Skin of body (tissue), 2 donors: ENCODE results near the gene MXD1. TPM values are rescaled to one million over a fixed set of nuclear protein-coding genes. Genes with fewer than 3 reads are reported as not detected.
"Not testable (repeated sequence)": the region's sequence is repeated elsewhere in the genome, so short reads cannot be mapped to it uniquely, and the experiment has no call there.

ENCODE experiments used
- DNase-seq: peaks from one replicate; lab custom pipeline; 2025; lab: John Stamatoyannopoulos, UW
- total RNA-seq: library from RNA; depleted of rRNA; stranded (reverse); fragments of >200 nt; gene quantifications from one replicate; pipeline ENCODE4 v1.2.3, GENCODE V29; 2014

MXD1 gene
- total RNA-seq = 29.5 TPM

DNA sequence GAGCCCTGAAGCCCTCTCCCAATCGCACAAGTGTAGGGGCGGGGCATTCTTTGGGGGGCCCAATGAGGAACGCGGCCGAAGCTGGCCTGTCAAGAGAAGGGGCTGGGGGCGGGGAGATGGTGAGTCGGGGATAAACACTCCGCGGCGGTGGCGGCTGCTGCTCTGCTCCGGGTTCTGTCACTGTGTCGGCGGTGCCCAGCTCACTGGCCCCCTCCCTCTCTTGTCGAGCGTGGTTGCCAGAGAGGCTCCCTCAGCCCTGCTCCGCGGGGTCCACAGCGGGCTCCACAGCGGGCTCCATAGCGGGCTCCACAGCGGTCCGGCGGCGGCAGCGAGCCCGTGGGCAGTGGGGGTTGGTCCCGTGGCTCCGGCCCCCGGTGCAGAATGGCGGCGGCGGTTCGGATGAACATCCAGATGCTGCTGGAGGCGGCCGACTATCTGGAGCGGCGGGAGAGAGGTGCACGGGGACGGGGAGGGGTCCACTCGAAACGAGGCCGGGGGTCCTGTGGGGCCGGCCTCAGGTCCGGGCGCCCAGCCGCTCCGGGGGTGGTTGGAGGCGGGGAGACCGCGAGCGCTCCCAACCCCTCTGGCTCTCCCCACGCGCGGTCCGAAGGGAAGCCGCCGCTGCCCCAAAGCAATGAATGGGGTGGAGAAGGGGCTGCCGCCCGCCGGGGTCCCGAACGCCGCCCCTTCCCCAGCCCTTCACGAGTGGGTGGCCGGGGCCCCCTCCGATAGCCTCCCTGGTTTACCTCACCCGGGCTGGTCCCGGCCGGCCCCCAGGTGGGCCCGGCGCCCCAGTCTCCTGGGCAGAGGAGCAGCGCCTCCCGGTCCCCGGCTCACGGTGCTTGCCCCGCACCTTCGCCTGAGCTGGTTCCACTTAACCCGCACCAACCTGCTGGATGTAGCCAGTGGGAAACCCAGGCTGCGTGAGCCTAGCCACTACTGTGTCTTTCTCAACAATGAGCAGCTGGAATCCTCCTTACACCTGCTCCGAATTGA, at the start of gene MXD1:
TSS of gene MXD1 (plus strand) at position 160 of the 996 bp plus-strand sequence. CDS start at position 382, 222 bp downstream.
- DNase-seq = no peak

DNA sequence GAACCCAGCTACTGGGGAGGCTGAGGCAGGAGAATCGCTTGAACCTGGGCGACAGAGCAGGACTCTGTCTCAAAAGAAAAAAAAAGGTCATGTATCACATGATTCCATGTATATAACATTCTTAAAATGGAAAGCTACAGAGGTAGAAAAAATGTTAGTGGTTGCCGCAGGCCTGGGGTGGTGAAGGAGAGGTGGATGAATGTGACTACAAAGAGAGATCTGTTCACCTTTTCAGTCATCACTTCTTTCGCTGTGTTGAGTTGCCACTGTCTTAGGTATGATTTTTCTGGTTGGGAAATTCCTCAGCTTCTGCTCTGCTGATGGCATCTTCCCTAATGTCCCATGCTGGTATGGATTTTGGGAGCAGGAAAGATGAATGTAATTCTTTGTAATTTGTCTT, 26.5 kb upstream of the MXD1 start:
- no peak for DNase-seq

DNA sequence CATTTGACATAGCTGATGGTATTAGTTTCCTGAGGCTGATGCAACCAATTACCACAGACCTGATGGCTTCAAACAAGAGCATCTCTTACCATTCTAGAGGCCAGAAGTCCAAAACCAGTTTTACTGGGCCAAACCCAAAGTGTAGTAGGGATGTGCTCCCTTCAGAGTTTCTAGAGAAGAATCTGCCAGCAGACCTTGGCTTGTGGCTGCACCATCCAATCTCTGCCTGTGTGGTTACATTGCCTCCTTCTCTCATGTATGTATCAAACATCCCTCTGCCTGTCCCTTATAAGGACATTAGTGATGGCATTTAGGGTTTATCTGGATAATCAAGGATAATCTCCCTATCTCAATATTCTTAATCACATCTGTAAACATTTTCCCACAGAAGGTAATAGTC, 25.6 kb upstream of the MXD1 start:
- no peak for DNase-seq

DNA sequence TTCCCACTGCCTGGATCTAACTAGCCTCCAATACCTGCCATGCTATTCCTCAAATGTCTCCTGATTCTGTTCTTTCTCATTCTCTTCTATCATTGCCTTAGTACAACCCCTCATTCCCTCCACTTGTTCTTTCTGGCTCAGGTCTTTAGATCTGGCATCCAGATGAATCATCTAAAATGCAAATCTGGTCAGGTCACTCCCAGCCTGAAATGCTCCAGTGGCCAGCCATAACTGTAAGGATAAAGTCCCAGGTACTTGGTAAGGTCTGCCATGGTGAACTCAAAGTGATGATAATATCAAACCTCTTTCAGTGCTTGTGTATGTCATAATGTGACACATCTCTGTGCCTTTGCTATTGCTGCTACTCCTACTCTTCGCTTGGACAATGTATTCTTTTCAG, 24.0 kb upstream of the MXD1 start:
- DNase-seq = no peak

GRCh38 chr2:69892838-69893424, 22.0 kb upstream of the MXD1 start:
- DNase-seq = not testable (repeated sequence)

DNA sequence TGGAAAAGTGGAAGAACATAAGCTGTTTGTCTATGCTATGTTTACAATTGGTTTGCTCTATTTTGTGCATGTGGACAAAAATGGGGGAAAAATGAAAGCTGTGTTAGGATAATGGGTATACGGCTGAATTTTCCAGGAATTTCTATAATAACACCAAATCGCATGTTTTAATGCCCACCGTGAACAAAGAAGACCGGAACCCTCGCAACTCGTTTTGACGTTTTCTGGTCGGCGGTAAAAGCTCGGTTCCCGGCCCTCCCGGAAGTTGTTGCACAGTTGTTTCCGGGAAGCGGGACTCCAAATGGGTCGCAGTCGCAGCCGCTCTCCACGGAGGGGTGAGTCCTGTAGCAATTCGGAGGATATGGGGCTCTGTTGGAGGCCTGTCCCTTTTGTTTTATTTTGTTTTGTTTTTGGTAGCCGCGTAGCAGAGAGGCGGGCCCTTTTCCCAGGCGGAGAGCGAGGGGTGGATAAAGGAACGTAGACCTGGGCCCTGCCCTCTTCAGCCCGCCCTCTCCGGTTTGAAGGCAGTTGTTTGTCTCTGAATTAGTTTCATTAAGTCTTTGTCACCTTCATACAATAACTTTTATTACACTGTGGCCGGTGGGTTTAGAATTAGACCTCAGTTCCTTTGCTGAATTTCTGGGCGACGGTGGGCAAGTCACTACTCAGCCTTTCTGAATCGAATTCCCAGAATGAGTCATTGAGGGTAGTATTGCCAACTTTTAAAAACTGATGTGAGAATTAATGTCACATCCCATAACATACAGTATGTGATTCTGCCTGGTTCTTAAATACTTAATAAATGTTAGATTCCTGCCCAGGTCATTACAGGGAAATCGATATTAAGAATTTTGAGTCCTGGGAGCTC, 21.0 kb upstream of the MXD1 start, which contains the start of gene SNRNP27:
TSS of gene SNRNP27 (plus strand) at position 273 of the 868 bp plus-strand sequence. CDS start at position 302, 29 bp downstream.
- DNase-seq = peak; percentile 79

GRCh38 chr2:69894737-69895136, 20.2 kb upstream of the MXD1 start:
- not testable (repeated sequence) for DNase-seq

DNA sequence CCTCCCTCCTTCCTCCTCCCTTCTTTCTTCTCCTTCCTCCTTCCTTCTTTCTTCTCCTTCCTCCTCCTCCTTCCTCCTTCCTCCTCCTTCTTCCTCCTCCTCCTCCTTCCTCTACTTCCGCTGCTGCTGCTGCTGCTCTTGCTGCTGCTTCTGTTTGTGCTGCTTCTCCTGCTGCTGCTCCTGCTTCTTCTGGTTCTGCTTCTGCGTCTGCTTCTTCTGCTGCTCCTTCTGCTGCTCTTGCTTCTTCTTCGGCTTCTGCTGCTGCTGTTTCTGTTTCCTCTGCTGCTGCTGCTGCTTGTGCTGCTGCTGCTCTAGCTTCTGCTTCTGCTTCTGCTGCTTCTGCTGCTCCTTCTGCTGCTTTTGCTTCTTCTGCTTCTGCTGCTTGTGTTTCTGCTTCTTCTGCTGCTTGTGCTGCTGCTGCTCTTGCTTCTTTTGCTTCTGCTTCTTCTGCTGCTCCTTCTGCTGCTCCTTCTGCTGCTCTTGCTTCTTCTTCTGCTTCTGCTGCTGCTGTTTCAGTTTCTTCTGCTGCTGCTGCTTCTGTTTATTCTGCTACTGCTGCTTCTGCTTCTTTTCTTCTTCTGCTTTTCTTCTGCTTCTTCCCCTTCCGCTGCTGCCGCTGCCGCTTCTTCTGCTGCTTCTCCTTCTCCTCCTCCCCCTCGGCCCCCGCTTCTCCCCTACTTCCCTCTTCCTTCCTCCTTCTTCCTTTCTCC, 12.5 kb upstream of the MXD1 start:
- no peak for DNase-seq

GRCh38 chr2:69907216-69907615, 7.7 kb upstream of the MXD1 start:
- DNase-seq = no peak

- DNase-seq = peak; percentile 62
Observed at GRCh38 chr2:69911985-69912563, 2.8 kb upstream of the MXD1 start.

GRCh38 chr2:69914164-69914949, 552 bp upstream of the MXD1 start:
- peak; percentile 100 for DNase-seq

DNA sequence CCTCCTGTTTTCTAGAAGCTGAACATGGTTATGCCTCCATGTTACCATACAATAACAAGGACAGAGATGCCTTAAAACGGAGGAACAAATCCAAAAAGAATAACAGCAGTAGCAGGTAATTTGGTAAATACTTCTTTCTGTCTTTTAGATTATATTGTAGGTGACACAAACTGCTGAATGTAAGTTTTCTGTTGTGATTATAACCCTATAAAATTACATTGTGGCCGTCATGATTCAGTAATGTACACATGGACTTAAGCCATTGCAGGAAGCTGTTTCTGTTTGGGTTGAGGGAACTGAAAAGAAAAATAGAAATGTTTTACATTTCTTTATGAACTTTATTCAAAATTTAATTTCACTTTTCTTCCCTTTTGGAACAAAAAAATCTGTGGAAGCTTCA, 1.2 kb downstream of the MXD1 start:
- DNase-seq = no peak

- no peak for DNase-seq
Observed at GRCh38 chr2:69917852-69918251, 2.9 kb downstream of the MXD1 start.

GRCh38 chr2:69918401-69918800, 3.5 kb downstream of the MXD1 start:
- no peak for DNase-seq

DNA sequence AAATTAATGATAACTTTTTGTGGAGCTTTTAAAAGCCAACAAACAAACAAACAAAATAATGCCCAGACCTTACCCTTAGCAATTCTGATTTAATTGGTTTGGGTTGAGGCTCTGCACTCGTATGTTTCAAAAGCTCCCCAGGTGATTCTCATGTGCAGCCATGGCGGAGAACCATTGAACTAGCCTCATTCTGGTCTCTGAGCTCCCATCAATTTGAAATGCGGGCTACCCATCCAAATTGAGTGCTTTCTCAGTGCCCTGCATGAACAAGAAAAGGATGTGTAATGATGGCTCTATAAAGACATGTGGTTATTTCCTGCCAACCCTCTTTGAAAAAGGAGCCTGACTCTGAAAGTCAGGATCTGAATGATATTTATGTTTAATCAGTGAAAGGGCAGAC, 8.2 kb downstream of the MXD1 start:
- DNase-seq = no peak

- no peak for DNase-seq
Observed at GRCh38 chr2:69926849-69927515, 12.1 kb downstream of the MXD1 start.

- DNase-seq = no peak
Observed at GRCh38 chr2:69931832-69932595, 17.1 kb downstream of the MXD1 start.

- DNase-seq = no peak
Observed at GRCh38 chr2:69932596-69932922, 17.6 kb downstream of the MXD1 start.
